Left ventricle myocardium inferior (tissue), 1 donor: ENCODE data around the gene SUSD1. TPM values are rescaled to one million over a fixed set of nuclear protein-coding genes. Genes with fewer than 3 reads are reported as not detected.

Experiments used
- DNase-seq: peaks from one replicate; pipeline ENCODE4 v3.0.0-alpha.2; 2020
- H3K27ac ChIP-seq: fragments of 200-600 bp; replicated peaks from 2 replicates; pipeline ENCODE4 v1.8.0; 2021
- H3K27me3 ChIP-seq: fragments of 200-600 bp; 2 replicates; pipeline ENCODE4 v1.8.0; 2021; ENCODE audit warnings: low read depth
- H3K36me3 ChIP-seq: fragments of 200-600 bp; 2 replicates; pipeline ENCODE4 v1.8.0; 2021
- H3K4me1 ChIP-seq: fragments of 200-600 bp; 2 replicates; pipeline ENCODE4 v1.8.0; 2021
- H3K4me3 ChIP-seq: fragments of 200-600 bp; 2 replicates; pipeline ENCODE4 v1.8.0; 2021; ENCODE audit warnings: mild to moderate bottlenecking, moderate library complexity
- H3K9me3 ChIP-seq: fragments of 200-600 bp; replicated peaks from 2 replicates; pipeline ENCODE4 v1.8.0; 2021
- intact Hi-C: fragments of 100-400 bp; cut with micrococcal nuclease; formaldehyde crosslinking; loops from one replicate; pipeline ENCODE4 v1.11.0; 2022
- total RNA-seq: library from RNA; stranded (reverse); fragmentation: NEBNext Ultra II Directional; extraction: Animal tissue kit (Norgen Biotek cat#: 25700); gene quantifications from one replicate; pipeline ENCODE4 v1.2.1, GENCODE V29; 2021
- TF ChIP-seq, protein P1 (sequence below): fragments of 200-600 bp; IDR thresholded peaks from 2 replicates; pipeline ENCODE4 v1.8.0; 2021; ENCODE audit warnings: antibody characterized with exemption, mild to moderate bottlenecking, borderline replicate concordance
- donor health status: DM: no; HTN: yes; CAD: no; lungs with severe emphysema.

SUSD1 gene
- total RNA-seq, 1 donor from 2014 or later: 5.1 TPM

DNA sequence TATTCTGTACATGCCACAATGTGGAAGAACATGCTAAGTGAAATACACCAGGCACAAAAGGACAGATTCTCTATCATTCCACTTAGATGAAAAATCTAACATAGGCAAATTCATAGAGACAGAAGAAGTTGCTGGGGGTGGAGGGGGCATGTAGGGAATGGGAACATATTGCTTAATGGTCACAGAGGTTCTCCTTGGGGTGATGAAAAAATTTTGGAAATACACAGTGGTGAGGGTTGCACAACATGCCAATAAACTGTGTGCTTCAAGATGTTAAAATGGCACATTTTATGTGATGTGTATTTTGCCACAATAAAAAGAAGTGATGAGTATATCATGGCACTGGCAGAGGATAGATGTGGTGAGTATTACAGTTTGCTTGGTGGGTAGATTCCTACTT, 111.9 kb downstream of the SUSD1 start:
- H3K27ac ChIP-seq: no peak overlapping the region
- H3K9me3 ChIP-seq: no peaks in the 10 kb centered on the region
- intact Hi-C loops: no loop called here
- H3K4me3 ChIP-seq: no peak overlapping the region
- DNase-seq: no peak
- TF ChIP-seq, protein P1, sequence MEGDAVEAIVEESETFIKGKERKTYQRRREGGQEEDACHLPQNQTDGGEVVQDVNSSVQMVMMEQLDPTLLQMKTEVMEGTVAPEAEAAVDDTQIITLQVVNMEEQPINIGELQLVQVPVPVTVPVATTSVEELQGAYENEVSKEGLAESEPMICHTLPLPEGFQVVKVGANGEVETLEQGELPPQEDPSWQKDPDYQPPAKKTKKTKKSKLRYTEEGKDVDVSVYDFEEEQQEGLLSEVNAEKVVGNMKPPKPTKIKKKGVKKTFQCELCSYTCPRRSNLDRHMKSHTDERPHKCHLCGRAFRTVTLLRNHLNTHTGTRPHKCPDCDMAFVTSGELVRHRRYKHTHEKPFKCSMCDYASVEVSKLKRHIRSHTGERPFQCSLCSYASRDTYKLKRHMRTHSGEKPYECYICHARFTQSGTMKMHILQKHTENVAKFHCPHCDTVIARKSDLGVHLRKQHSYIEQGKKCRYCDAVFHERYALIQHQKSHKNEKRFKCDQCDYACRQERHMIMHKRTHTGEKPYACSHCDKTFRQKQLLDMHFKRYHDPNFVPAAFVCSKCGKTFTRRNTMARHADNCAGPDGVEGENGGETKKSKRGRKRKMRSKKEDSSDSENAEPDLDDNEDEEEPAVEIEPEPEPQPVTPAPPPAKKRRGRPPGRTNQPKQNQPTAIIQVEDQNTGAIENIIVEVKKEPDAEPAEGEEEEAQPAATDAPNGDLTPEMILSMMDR: no peak
- H3K4me1 ChIP-seq: peaks cover 51% of the 10 kb centered on the region
- H3K27me3 ChIP-seq: no peaks in the 10 kb centered on the region
- no peaks in the 10 kb centered on the region for H3K36me3 ChIP-seq

DNA sequence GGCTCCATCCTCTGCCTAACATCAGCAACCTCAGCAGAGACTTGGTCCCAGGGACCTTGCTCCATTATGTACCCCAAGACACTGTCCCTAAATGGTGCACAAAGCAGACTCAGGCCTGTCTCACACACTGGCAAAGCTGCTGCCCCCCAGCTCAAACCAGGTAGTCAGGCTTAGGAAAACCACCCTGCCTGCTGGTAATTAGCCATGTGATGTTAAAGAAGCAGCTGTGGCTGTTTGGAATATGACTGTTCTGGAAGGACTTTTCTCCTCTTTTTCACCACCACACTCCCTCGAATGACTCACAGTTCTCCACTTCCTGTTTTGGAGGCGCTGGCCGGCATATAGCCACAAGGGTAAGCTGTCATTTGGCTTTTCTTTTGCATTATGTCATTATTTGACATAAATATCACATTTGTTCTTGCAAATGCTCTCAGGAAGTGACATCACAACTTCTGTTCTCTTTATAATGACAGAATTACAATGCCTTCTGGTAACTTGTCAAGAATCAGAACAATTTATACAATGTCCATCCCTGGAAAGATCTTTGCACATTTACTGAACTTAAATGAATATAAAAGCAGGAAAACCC, 113.9 kb downstream of the SUSD1 start:
- H3K9me3 ChIP-seq: no peaks in the 10 kb centered on the region
- peak overlapping the region; percentile 80 for H3K27ac ChIP-seq
- intact Hi-C loops: no loop called here
- H3K36me3 ChIP-seq: no peaks in the 10 kb centered on the region
- H3K27me3 ChIP-seq: no peaks in the 10 kb centered on the region
- H3K4me1 ChIP-seq: peaks cover 49% of the 10 kb centered on the region
- no peak overlapping the region for H3K4me3 ChIP-seq
- TF ChIP-seq, protein P1: no peak
- peak; percentile 44 for DNase-seq

DNA sequence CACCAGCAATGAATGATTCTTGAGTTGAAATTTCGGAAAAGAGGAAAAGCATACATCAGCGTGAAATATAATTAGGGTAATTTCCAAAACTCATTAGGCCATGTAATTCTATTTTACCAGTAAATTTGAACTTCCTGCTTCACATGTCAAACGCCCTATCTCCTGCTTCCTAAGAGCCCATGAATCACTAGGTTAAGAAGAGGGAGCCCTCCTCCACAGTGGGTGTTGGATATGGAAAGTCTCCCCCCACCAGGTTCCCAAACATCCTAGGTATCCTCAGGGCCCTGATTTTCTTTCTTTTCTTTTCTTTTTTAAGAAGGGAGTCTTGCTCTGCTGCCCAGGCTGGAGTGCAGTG, 115.2 kb downstream of the SUSD1 start:
- H3K27ac ChIP-seq: peak overlapping the region; percentile 80
- intact Hi-C loops: no loop called here
- peaks cover 40% of the 10 kb centered on the region for H3K4me1 ChIP-seq
- no peaks in the 10 kb centered on the region for H3K36me3 ChIP-seq
- TF ChIP-seq, protein P1: no peak
- no peaks in the 10 kb centered on the region for H3K27me3 ChIP-seq
- H3K9me3 ChIP-seq: no peaks in the 10 kb centered on the region
- no peak overlapping the region for H3K4me3 ChIP-seq
- no peak for DNase-seq

DNA sequence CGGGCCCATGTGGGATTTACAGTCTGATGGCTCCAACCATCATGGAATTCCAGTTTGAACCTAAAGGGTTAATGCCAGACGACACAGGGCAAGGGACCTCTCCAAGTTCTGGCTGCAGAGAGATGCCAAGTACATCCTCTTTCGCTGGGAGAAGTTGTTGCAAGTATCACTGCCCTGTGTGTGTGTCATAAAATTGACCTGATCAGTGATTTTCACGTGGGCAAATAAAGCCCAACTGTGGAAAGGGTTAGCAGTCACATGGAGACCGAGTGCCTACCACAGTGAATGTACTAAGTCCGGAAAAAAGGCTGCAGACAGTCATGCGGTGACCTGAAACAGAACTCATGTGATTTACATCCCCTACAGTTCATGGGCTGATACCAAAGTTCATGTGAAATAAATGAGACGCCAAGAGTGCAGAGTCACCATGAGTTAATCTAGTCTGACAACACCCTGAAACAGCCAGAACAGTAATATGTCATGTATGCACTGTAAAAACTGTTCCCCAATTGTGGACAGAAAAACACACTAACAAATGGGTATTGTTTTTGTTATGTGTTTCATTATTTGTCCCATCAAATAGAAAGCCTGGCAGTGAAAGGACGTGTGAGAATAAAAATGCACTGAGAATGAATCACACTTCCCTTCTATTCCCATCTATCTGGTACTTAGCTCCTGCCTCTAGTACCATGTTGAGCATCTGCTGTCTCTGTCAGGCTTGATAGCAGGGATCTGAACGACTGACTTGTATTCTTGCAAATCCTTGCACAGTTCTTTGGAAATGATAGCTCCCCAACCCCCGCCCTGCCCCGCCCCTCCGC, 115.7 kb downstream of the SUSD1 start:
- intact Hi-C loops: no loop called here
- Histone ChIP-seq H3K4me1 (peaks cover 40% of the 10 kb centered on the region), H3K36me3 (no peaks in the 10 kb centered on the region), H3K4me3 (no peak overlapping the region), H3K27ac (peak overlapping the region; percentile 80), H3K9me3 (no peaks in the 10 kb centered on the region), H3K27me3 (no peaks in the 10 kb centered on the region)
- DNase-seq: no peak
- TF ChIP-seq, protein P1: no peak

DNA sequence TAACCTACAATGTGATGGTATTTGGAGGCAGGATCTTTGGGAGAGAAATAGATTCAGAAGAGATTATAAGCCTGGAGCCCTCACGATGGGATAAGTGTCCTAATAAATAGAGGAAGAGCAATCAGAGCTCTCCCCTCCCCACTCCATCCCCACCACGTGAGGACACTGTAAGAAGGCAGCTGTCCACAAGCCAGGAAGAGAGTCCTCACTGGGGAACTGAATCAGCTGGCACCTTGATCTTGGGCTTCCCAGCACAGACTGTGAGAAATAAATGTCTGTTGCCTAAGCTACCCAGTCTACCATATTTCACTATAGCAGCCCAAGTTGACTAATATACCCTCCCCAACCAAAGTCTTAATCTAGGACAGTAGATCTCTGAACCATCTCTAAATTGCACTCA, 118.1 kb downstream of the SUSD1 start:
- TF ChIP-seq, protein P1: no peak
- H3K27ac ChIP-seq: no peak overlapping the region
- no peaks in the 10 kb centered on the region for H3K9me3 ChIP-seq
- H3K36me3 ChIP-seq: no peaks in the 10 kb centered on the region
- intact Hi-C loops: no loop called here
- no peaks in the 10 kb centered on the region for H3K27me3 ChIP-seq
- no peak overlapping the region for H3K4me3 ChIP-seq
- DNase-seq: no peak
- H3K4me1 ChIP-seq: peaks cover 31% of the 10 kb centered on the region
